Endodermal cell (in vitro differentiated cells): ENCODE results near the gene CMIP. TPM values are rescaled to one million over a fixed set of nuclear protein-coding genes. Genes with fewer than 3 reads are reported as not detected.
A peak's percentile ranks its signal among the peaks of the same experiment; 100 is the strongest.

Source experiments
- DNase-seq: peaks from one replicate; pipeline ENCODE4 v3.0.0-alpha.2; 2017
- H3K27ac ChIP-seq: 2 replicates; pipeline ENCODE4 v1.5.1; 2013; ENCODE audit warnings: mild to moderate bottlenecking, low read depth, low read length, moderate library complexity
- H3K27me3 ChIP-seq: 2 replicates; pipeline ENCODE4 v1.6.1; 2013; ENCODE audit warnings: mild to moderate bottlenecking, low read length, moderate library complexity; ENCODE audit not compliant: insufficient read depth, control insufficient read depth, poor library complexity, severe bottlenecking
- H3K36me3 ChIP-seq: 2 replicates; pipeline ENCODE4 v1.7.0; 2013; ENCODE audit warnings: mild to moderate bottlenecking, low read length, moderate library complexity; ENCODE audit not compliant: control insufficient read depth, insufficient read depth
- H3K4me1 ChIP-seq: one replicate; pipeline ENCODE4 v1.7.0; 2013; ENCODE audit warnings: low read length; ENCODE audit not compliant: control insufficient read depth, insufficient read depth
- H3K4me3 ChIP-seq: 2 replicates; pipeline ENCODE4 v1.5.1; 2013; ENCODE audit warnings: mild to moderate bottlenecking, low read length, moderate library complexity
- H3K9ac ChIP-seq: 2 replicates; pipeline ENCODE4 v1.6.1; 2013; ENCODE audit warnings: mild to moderate bottlenecking, low read length, moderate library complexity; ENCODE audit not compliant: poor library complexity, severe bottlenecking; ENCODE audit errors: extremely low read depth
- H3K9me3 ChIP-seq: 2 replicates; pipeline ENCODE4 v1.6.1; 2013; ENCODE audit warnings: mild to moderate bottlenecking, low read length, moderate library complexity; ENCODE audit not compliant: control insufficient read depth
- H3K27ac Mint-ChIP-seq: 2 replicates; pipeline ENCODE4 v1.8.0; 2020; ENCODE audit warnings: mixed read lengths
- H3K27me3 Mint-ChIP-seq: 2 replicates; pipeline ENCODE4 v1.8.0; 2021; ENCODE audit warnings: mild to moderate bottlenecking, mixed read lengths; ENCODE audit not compliant: insufficient read depth
- H3K36me3 Mint-ChIP-seq: 2 replicates; pipeline ENCODE4 v1.8.0; 2020; ENCODE audit warnings: low read depth, mixed read lengths
- H3K4me1 Mint-ChIP-seq: 2 replicates; pipeline ENCODE4 v1.8.0; 2020; ENCODE audit warnings: mixed read lengths
- H3K4me3 Mint-ChIP-seq: 2 replicates; pipeline ENCODE4 v1.8.0; 2020; ENCODE audit warnings: mild to moderate bottlenecking, moderate library complexity, mixed read lengths
- H3K9me3 Mint-ChIP-seq: 2 replicates; pipeline ENCODE4 v1.8.0; 2020; ENCODE audit warnings: mild to moderate bottlenecking, mixed read lengths
- CTCF ChIP-seq: fragments of 200-600 bp; sonication (generic); conservative IDR thresholded peaks from 2 replicates; pipeline ENCODE4 v1.5.0; 2021; ENCODE audit warnings: antibody characterized with exemption, mild to moderate bottlenecking
- WGBS, 2 experiments: methylation state at CpG; one replicate each; pipeline versions ENCODE4 v1.1.5 to v1.1.7; 2013; ENCODE audit warnings: missing lambda C conversion rate in 2 of 2, mixed read lengths in 1 of 2; ENCODE audit not compliant: insufficient coverage in 1 of 2, insufficient read length in 1 of 2; 5-methylcytosine and 5-hydroxymethylcytosine counted together
- total RNA-seq, 2 donors: library from RNA; stranded (reverse); fragmentation: NEBNext Ultra II Directional in 1 of 2; extraction: Animal tissue kit (Norgen Biotek cat#: 25700) in 1 of 2; gene quantifications; 2 replicates in 1 of 2; 3 replicates in 1 of 2; pipeline ENCODE4 v1.2.1, GENCODE V29; 2021

CMIP gene
- total RNA-seq, 2 donors from 2014 or later: 64.0 to 64.7 TPM

DNA sequence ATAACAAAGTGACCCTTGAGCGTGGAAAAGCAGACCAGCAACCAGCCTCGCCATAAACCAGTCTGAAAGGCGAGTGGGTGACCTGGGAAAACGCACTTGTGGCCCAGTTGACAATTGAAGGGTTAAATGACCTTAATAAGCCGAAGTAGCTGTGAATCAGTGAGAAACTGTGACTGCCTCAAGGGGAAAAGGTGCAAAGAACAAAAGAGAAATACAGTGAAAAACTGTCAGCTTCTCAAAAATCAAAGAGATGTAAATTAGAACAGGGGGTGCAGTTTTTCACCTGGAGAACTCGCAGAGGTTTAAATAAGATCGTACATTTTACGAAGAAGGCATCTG is 124.1 kb downstream of the CMIP start:
- Mint-ChIP-seq H3K27ac (no peak overlapping the region), H3K4me3 (no peak overlapping the region), H3K4me1 (peaks cover 18% of the 10 kb centered on the region), H3K27me3 (no peaks in the 10 kb centered on the region), H3K36me3 (peaks cover 2% of the 10 kb centered on the region), H3K9me3 (no peaks in the 10 kb centered on the region)
- Histone ChIP-seq H3K27me3 (no peaks in the 10 kb centered on the region), H3K36me3 (peaks cover 4% of the 10 kb centered on the region), H3K27ac (no peak overlapping the region), H3K4me3 (no peak overlapping the region), H3K9ac (no peak overlapping the region), H3K9me3 (no peaks in the 10 kb centered on the region), H3K4me1 (no peaks in the 10 kb centered on the region)
- WGBS, 2 experiments: 85 to 90% methylated on average over 8 of the region's 8 CpGs
- no peak for DNase-seq
- no peak for TF ChIP-seq CTCF

DNA sequence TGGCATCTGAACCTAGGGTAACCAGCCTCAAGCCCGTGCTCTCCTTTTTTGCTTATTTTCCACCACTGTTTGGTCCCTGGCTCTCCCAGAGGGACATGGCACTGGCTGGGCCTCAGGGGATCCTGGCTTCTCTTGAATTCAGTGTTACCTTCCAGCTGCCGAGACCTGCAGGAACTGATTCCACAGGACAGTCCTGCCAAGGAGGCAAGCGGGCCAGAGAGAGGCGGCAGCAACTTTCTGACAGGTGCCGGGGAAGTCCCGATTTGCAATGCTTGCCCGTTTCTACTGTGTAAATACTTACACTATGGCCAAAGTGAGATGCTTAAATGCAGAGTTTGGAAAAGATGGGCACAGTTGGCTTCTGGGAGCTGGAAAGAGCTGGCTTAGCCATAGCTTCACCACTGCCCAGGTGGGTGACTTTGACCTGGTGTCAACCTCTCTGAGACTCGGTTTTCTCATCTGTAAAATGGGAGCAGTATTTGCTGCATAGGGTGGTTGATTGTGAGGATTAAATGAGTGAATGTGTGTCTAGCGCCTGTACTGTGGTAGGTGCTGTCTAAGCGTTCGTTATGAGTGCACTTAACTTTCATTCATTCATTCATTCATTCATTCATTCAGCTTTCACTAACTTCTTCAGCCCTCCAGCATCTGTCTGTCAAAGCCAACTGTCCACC is 124.9 kb downstream of the CMIP start:
- no peak overlapping the region for H3K9ac ChIP-seq
- no peak for DNase-seq
- no peaks in the 10 kb centered on the region for H3K9me3 ChIP-seq
- no peak for TF ChIP-seq CTCF
- no peaks in the 10 kb centered on the region for H3K27me3 ChIP-seq
- H3K9me3 Mint-ChIP-seq: no peaks in the 10 kb centered on the region
- no peak overlapping the region for H3K4me3 ChIP-seq
- H3K36me3 ChIP-seq: peaks cover 4% of the 10 kb centered on the region
- H3K27me3 Mint-ChIP-seq: no peaks in the 10 kb centered on the region
- H3K27ac ChIP-seq: no peak overlapping the region
- H3K36me3 Mint-ChIP-seq: peaks cover 2% of the 10 kb centered on the region
- 85 to 86% methylated on average over 8 to 11 of the region's 11 CpGs for WGBS, 2 experiments
- H3K27ac Mint-ChIP-seq: peak overlapping the region; percentile 52
- H3K4me3 Mint-ChIP-seq: no peak overlapping the region
- H3K4me1 ChIP-seq: no peaks in the 10 kb centered on the region
- peaks cover 18% of the 10 kb centered on the region for H3K4me1 Mint-ChIP-seq

DNA sequence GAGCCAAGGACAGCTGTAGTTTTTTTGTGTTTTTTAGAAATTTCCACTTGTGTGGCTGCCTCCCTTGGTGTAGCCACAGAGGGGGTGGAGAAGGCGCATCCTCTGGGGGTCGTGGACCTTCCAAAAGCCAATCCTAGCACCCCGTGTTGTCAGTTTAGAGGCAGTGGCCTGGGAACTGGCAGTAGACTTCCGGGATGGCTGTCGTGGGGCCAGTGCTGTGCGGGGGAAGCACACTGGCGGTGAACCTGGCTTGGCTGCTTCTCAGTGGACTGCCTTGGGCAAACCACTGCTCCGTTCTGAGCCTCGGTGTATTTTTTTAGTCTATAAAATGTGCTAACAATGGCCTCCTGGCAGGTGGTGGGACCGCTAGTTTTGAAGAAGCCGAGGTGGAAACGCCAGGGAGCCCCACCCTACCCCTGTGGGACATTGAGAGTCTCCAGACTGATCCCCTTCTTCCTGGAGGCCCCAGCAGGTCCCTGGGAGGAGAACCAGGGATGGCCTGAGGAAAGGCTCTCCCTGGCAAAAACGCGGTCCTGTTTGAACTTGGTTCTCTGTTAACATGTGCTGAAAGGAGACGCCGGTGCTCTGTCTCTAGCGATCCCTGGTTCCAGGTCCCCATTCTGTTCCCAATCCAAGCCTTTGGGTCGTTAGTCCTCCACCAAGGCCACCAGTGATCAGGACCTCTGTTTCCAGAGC is 125.7 kb downstream of the CMIP start:
- Mint-ChIP-seq H3K4me1 (peaks cover 18% of the 10 kb centered on the region), H3K27me3 (no peaks in the 10 kb centered on the region), H3K4me3 (no peak overlapping the region), H3K9me3 (no peaks in the 10 kb centered on the region), H3K36me3 (peaks cover 2% of the 10 kb centered on the region), H3K27ac (peak overlapping the region; percentile 52)
- Histone ChIP-seq H3K27me3 (no peaks in the 10 kb centered on the region), H3K4me1 (no peaks in the 10 kb centered on the region), H3K36me3 (peaks cover 4% of the 10 kb centered on the region), H3K9ac (no peak overlapping the region), H3K4me3 (no peak overlapping the region), H3K9me3 (no peaks in the 10 kb centered on the region), H3K27ac (peak overlapping the region; percentile 9)
- 91 to 93% methylated on average over 17 to 18 of the region's 18 CpGs for WGBS, 2 experiments
- DNase-seq: no peak
- TF ChIP-seq CTCF: no peak
